Adipocyte (in vitro differentiated cells): ENCODE results near the gene RCBTB2.
A peak's percentile ranks its signal among the peaks of the same experiment; 100 is the strongest.

Source experiments
- DNase-seq: peaks from one replicate; pipeline ENCODE4 v3.0.0-alpha.2; 2015; ENCODE audit warnings: low read depth
- H3K27me3 ChIP-seq: replicated peaks from 2 replicates; pipeline ENCODE4 v1.7.0; 2013; ENCODE audit warnings: mild to moderate bottlenecking, low read length, moderate library complexity; ENCODE audit not compliant: control insufficient read depth, insufficient read depth
- H3K36me3 ChIP-seq: 2 replicates; pipeline ENCODE4 v1.7.0; 2013; ENCODE audit warnings: low read length, mild to moderate bottlenecking, moderate library complexity; ENCODE audit not compliant: control insufficient read depth, insufficient read depth, severe bottlenecking
- H3K4me1 ChIP-seq: 2 replicates; pipeline ENCODE4 v1.7.0; 2013; ENCODE audit warnings: mild to moderate bottlenecking, low read length, moderate library complexity; ENCODE audit not compliant: control insufficient read depth, insufficient read depth
- H3K4me3 ChIP-seq: 2 replicates; pipeline ENCODE4 v1.7.0; 2013; ENCODE audit warnings: mild to moderate bottlenecking, low read length, moderate library complexity
- H3K9ac ChIP-seq: 2 replicates; pipeline ENCODE4 v1.7.0; 2013; ENCODE audit warnings: mild to moderate bottlenecking, low read length, moderate library complexity
- H3K9me3 ChIP-seq: 2 replicates; pipeline ENCODE4 v1.7.0; 2013; ENCODE audit warnings: mild to moderate bottlenecking, low read length, moderate library complexity; ENCODE audit not compliant: control insufficient read depth

The RCBTB2 gene

DNA sequence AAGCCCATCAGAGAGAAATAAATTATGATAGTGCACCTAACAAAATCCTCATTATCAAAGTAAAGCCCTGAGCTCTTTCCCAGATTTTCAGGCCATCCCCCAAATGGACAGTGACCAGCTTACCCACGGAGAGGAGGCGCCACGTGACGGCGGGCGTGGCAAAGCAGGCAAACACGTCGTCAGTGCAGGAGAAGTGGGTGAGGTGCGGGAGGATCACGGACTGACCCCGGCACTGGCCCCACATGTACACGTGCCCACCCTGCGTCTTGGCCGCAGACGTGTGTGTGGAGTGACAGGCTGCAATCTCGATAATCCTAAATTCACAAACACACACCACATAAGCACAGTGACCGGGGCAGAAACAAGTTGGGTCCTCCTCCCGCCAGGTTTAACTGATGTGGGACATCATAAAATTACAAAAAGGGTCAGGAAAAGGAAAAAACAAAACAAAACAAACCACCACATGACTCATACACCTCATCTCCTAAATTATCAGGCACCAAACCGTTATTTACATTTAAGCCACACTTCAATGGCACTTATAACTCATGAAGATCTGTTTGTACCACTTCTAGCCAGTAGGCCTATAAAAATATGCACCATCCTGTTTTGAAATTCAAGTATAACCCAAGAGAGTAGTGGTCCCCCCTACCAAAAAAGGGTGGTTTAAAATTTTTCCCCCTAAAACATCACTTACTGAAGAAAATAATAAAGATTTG, 30.1 kb downstream of the RCBTB2 start:
- Histone ChIP-seq H3K36me3 (no peaks in the 10 kb centered on the region), H3K4me3 (no peak overlapping the region), H3K27me3 (no peaks in the 10 kb centered on the region), H3K9ac (no peak overlapping the region), H3K4me1 (peaks cover 19% of the 10 kb centered on the region), H3K9me3 (no peaks in the 10 kb centered on the region)
- DNase-seq = no peak

DNA sequence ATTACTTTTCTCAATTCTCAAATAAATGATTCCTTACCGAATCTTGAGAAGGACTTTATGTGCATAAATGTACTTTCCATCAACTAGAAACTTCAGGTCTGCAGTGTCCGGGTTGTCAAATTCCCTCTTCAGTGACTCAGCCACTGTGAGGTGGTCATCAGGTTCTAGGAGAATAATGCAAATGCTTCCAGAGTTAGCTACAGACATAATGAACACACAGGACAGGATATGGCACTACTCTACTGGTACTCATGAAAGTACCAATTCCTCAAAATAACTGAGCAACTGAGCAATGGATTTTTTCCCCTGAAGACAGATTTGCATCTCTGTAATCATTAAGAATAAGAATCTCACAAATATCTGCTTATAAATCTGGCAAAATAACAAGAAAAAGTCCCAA, 31.2 kb downstream of the RCBTB2 start:
- no peak for DNase-seq
- no peak overlapping the region for H3K4me3 ChIP-seq
- no peaks in the 10 kb centered on the region for H3K36me3 ChIP-seq
- H3K9ac ChIP-seq = no peak overlapping the region
- no peaks in the 10 kb centered on the region for H3K9me3 ChIP-seq
- H3K27me3 ChIP-seq = no peaks in the 10 kb centered on the region
- peaks cover 19% of the 10 kb centered on the region for H3K4me1 ChIP-seq

DNA sequence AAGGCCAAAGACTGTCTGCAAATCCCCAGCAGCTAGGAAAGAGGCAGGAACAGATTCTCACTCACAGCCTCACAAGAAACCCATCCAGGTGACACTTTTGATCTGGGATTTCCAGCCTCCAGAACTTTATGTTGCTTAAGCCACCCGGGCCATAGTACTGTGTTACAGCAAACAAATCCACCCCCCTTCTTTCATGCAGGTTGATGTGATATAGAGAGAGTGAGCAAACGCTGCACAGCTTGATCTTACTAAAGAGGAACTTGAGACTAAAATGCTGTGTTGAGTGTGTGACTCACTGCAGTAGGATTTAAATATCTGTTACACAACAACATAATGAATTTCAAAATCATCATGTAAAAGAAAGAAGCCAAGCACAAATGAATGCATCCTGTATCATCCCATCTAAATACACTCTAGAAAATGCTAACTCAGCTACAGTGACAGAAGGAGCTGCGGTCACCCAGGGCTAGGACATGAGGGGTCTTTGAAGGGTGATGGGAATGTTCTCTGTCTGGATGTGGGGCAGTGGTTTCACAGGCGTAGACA, 32.2 kb downstream of the RCBTB2 start:
- no peak overlapping the region for H3K4me3 ChIP-seq
- no peaks in the 10 kb centered on the region for H3K36me3 ChIP-seq
- peak; percentile 94 for DNase-seq
- no peaks in the 10 kb centered on the region for H3K9me3 ChIP-seq
- peaks cover 19% of the 10 kb centered on the region for H3K4me1 ChIP-seq
- no peaks in the 10 kb centered on the region for H3K27me3 ChIP-seq
- peak overlapping the region; percentile 35 for H3K9ac ChIP-seq

DNA sequence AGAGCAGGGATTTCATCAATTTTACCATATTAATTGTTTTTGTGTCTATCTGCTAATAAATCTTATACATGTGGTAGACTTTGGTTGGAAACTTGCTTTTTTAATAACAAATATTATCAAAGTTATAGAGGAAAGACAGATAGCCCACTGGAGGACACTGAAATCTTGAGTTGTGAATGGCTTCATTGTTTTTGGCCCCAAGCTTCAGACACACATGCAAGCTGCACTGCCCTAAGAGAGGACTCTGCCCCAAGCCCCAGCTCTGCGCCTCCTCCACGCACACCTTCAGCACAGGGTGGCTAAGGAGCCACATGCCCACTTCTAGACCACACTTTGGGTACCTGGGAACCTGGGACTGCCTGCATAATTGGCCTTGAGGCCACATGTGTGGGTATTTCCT, 35.2 kb downstream of the RCBTB2 start:
- no peak overlapping the region for H3K9ac ChIP-seq
- H3K9me3 ChIP-seq = no peaks in the 10 kb centered on the region
- no peaks in the 10 kb centered on the region for H3K36me3 ChIP-seq
- H3K4me1 ChIP-seq = peaks cover 19% of the 10 kb centered on the region
- H3K27me3 ChIP-seq = no peaks in the 10 kb centered on the region
- DNase-seq = no peak
- no peak overlapping the region for H3K4me3 ChIP-seq

DNA sequence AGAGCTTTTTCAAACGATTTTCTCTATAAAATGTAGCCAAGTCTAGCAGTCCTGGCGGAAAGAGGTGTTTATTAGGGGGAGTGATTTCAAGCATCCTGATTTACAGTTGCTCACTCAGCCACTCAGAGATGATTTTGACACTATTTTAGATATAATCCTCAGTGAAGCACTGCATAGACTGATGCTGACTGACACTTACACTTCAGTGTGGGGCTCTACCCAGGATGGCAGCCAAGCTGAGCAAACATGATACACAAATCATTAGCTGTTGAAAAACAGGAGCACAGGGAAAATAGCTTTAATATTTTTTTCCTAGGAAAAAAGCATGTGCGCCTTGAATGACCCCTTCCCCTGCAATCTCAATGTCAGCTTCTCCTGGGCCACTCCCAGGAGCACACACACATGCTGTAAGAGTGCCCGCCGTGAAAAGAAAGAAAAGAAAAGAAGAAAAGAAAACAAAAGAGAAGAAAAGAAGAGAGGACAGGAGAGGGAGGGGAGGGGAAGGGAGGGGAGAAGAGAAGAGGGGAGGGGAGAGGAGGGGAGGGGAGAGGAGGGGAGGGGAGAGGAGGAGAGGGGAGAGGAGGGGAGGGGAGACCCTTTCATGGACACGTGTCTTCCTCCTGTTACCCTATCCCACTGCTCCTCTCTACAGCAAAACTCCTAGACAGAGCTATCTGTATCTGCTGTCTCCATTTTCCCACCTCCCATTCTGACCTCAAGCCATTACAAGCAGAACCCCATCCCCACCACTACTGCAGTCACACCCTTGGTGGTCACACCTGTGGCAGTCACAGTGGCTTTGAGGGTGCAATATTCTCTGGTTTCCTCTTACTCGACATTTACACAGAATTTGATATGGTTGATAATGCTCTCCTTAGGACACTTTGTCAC, 36.4 kb downstream of the RCBTB2 start:
- Histone ChIP-seq H3K9ac (no peak overlapping the region), H3K4me1 (peaks cover 26% of the 10 kb centered on the region), H3K9me3 (no peaks in the 10 kb centered on the region), H3K4me3 (no peak overlapping the region), H3K36me3 (no peaks in the 10 kb centered on the region), H3K27me3 (no peaks in the 10 kb centered on the region)
- DNase-seq = no peak

DNA sequence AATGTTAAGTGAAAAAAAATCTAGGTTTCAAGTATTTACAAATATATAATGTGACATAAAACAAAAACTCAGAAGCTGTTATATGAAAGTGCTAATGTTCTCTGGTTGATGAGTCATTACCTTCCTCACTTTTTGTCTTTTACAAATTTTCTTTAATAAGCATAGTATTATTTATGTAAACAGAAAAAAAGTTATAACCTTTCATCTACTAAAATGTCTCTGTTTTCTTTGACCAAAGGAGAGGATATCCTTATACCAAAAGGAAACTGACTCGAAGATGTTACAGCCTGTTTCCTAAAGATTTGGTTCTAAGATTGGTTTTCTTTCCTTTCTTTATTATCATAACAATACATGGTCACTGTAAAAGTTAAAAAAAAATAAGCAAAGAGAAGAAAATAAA, 38.0 kb downstream of the RCBTB2 start:
- Histone ChIP-seq H3K9ac (no peak overlapping the region), H3K9me3 (no peaks in the 10 kb centered on the region), H3K36me3 (no peaks in the 10 kb centered on the region), H3K27me3 (no peaks in the 10 kb centered on the region), H3K4me3 (no peak overlapping the region), H3K4me1 (peaks cover 15% of the 10 kb centered on the region)
- no peak for DNase-seq

DNA sequence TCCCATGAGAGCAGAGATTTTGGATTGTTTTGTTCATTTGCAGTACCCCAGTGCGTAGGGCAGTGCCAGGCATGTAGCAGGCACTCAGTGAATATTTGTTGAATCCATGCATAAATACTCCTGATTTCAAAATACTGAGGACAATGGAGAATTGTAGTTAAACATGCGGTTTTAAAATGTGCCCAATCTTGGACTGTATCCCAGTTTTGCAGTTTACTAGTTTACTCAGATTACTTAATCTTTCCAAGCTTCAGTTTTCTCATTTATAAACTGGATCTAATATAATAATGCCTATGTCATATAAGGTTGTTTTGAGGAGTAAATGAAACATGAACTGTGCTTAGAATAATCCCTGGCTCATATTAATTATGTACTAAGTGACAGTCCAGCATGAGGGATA, 39.0 kb downstream of the RCBTB2 start:
- H3K36me3 ChIP-seq = no peaks in the 10 kb centered on the region
- peaks cover 15% of the 10 kb centered on the region for H3K4me1 ChIP-seq
- peak; percentile 28 for DNase-seq
- no peak overlapping the region for H3K4me3 ChIP-seq
- no peaks in the 10 kb centered on the region for H3K27me3 ChIP-seq
- no peak overlapping the region for H3K9ac ChIP-seq
- no peaks in the 10 kb centered on the region for H3K9me3 ChIP-seq

DNA sequence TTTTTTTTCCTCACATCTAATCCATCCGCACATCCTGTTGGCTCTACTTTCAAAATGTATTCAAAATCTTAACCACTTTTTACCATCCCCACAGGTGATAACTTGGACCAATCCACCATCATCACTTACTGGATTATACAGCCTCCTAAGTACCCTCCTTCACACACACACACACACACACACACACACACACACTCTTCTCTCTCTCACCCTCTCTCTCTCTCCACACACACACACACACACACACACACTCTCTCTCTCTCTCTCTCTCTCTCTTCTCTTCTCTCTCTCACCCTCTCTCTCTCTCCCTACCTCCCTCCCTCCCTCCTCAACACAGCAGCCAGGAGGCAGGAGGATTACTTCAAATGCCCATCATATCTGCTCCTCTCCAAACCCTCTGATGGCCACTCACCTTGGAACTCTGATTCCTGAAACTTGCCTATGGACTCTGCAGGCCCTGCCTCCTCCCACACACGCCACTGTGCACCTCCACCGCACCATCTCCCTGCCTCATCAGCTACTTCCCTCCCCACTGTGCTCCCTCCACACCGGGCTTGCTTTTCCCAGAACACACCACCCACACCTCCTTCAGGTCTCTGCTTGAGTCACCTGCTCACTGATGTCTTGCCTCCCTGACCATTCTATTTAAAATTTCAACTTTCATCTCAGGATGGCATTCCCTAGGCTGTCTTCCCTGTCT, 39.7 kb downstream of the RCBTB2 start:
- Histone ChIP-seq H3K4me3 (peak overlapping the region; percentile 74), H3K4me1 (peaks cover 15% of the 10 kb centered on the region), H3K9ac (peak overlapping the region; percentile 76), H3K27me3 (no peaks in the 10 kb centered on the region), H3K9me3 (no peaks in the 10 kb centered on the region), H3K36me3 (no peaks in the 10 kb centered on the region)
- DNase-seq = no peak

DNA sequence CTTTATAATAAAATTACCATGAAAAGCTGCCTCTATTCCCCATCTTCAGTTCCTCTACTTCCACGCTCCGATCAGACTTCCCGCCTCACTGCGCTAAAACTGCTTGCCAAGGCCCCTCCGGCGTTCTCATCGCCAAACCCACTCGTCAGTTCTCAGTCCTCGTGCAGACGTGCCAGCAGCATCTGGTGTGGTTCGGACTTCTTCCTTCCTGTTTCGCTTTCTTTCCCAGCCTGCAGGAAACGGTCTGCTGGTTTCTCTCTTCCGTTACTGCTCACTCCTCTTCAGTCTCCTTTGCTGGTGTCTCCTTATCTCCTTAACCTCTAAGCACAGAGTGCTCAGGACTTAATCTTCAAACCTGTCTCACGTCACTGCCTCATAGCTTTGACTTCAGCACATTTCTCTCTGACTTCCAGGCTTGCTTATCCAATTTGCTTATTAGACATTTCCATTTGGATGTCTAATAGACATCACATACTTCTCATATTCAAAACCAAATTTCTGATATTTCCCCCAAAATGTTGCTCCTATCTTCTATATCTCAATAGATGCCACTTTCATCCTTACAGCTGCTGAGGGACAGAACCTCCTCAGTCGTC, 40.3 kb downstream of the RCBTB2 start:
- Histone ChIP-seq H3K4me1 (peaks cover 15% of the 10 kb centered on the region), H3K9me3 (no peaks in the 10 kb centered on the region), H3K4me3 (peak overlapping the region; percentile 74), H3K9ac (peak overlapping the region; percentile 76), H3K36me3 (peaks cover 4% of the 10 kb centered on the region), H3K27me3 (no peaks in the 10 kb centered on the region)
- DNase-seq = no peak

DNA sequence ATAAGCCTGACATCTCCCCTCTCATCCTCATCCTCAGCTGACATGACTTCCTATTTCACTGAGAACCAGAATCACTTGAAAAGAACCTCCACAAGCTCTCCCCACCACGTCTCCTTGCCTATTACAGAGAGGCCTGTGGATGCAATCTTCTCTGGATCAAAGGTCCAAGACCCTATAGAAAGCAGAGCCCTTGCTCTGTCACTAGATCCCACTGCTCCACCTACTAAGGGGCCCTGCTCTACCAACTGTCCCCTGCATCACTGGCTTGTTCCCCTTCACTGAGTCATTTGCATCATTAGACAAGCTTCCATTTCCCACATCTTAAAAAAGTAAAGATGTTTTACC, 40.8 kb downstream of the RCBTB2 start:
- no peak for DNase-seq
- Histone ChIP-seq H3K27me3 (no peaks in the 10 kb centered on the region), H3K9me3 (no peaks in the 10 kb centered on the region), H3K4me3 (peak overlapping the region; percentile 74), H3K9ac (peak overlapping the region; percentile 76), H3K36me3 (peaks cover 6% of the 10 kb centered on the region), H3K4me1 (peaks cover 15% of the 10 kb centered on the region)
